ENCODE data around the gene NRROS. TPM values are rescaled to one million over a fixed set of nuclear protein-coding genes. Genes with fewer than 3 reads are reported as not detected.

NRROS gene
- total RNA-seq, 1 donor = 0.72 TPM

- H3K27ac ChIP-seq (ENCODE audit: low read depth, low read length) = no peak overlapping the region
- no peaks in the 10 kb centered on the region for H3K4me1 ChIP-seq (ENCODE audit: insufficient read depth, low read length)
- H4K20me1 ChIP-seq (ENCODE audit: insufficient read depth, low read length) = no peaks in the 10 kb centered on the region
- no peak overlapping the region for H2AFZ ChIP-seq (ENCODE audit: low read length)
- no peaks in the 10 kb centered on the region for H3K36me3 ChIP-seq (ENCODE audit: insufficient read depth, low read length)
- no peak overlapping the region for H3K4me2 ChIP-seq (ENCODE audit: insufficient read depth, low read length)
- peaks cover 18% of the 10 kb centered on the region for H3K27me3 ChIP-seq (ENCODE audit: insufficient read depth, low read length)
- H3K79me2 ChIP-seq (ENCODE audit: insufficient read depth, low read length) = no peaks in the 10 kb centered on the region
- H3K4me3 ChIP-seq (ENCODE audit: insufficient read depth, low read length) = no peak overlapping the region
- H3K9me3 ChIP-seq (ENCODE audit: low read depth, low read length) = no peaks in the 10 kb centered on the region
- TF ChIP-seq CTCF (IDR thresholded peaks at IDR 0.05; ENCODE audit: extremely low read depth, low read depth, low read length) = no peak
- DNase-seq (ENCODE audit: insufficient read length, low spot score, missing footprints) = peak; percentile 83
These were observed 39.8 kb upstream of the NRROS start for GRCh38 chr3:196599734-196600128.

GRCh38 chr3:196600359-196600758 lies 39.1 kb upstream of the NRROS start:
- Histone ChIP-seq H3K27me3 (ENCODE audit: insufficient read depth, low read length) (peaks cover 22% of the 10 kb centered on the region), H3K4me1 (ENCODE audit: insufficient read depth, low read length) (no peaks in the 10 kb centered on the region), H2AFZ (ENCODE audit: low read length) (no peak overlapping the region), H3K9me3 (ENCODE audit: low read depth, low read length) (no peaks in the 10 kb centered on the region), H3K36me3 (ENCODE audit: insufficient read depth, low read length) (no peaks in the 10 kb centered on the region), H3K27ac (ENCODE audit: low read depth, low read length) (no peak overlapping the region), H3K4me3 (ENCODE audit: insufficient read depth, low read length) (no peak overlapping the region), H3K79me2 (ENCODE audit: insufficient read depth, low read length) (no peaks in the 10 kb centered on the region), H4K20me1 (ENCODE audit: insufficient read depth, low read length) (no peaks in the 10 kb centered on the region), H3K4me2 (ENCODE audit: insufficient read depth, low read length) (no peak overlapping the region)
- no peak for TF ChIP-seq CTCF (IDR thresholded peaks at IDR 0.05; ENCODE audit: extremely low read depth, low read depth, low read length)
- no peak for DNase-seq (ENCODE audit: insufficient read length, low spot score, missing footprints)

- no peaks in the 10 kb centered on the region for H3K36me3 ChIP-seq (ENCODE audit: insufficient read depth, low read length)
- H3K27ac ChIP-seq (ENCODE audit: low read depth, low read length) = no peak overlapping the region
- no peak for DNase-seq (ENCODE audit: insufficient read length, low spot score, missing footprints)
- no peaks in the 10 kb centered on the region for H4K20me1 ChIP-seq (ENCODE audit: insufficient read depth, low read length)
- no peak overlapping the region for H2AFZ ChIP-seq (ENCODE audit: low read length)
- TF ChIP-seq CTCF (IDR thresholded peaks at IDR 0.05; ENCODE audit: extremely low read depth, low read depth, low read length) = no peak
- H3K9me3 ChIP-seq (ENCODE audit: low read depth, low read length) = no peaks in the 10 kb centered on the region
- no peaks in the 10 kb centered on the region for H3K79me2 ChIP-seq (ENCODE audit: insufficient read depth, low read length)
- H3K4me1 ChIP-seq (ENCODE audit: insufficient read depth, low read length) = no peaks in the 10 kb centered on the region
- no peak overlapping the region for H3K4me2 ChIP-seq (ENCODE audit: insufficient read depth, low read length)
- no peak overlapping the region for H3K4me3 ChIP-seq (ENCODE audit: insufficient read depth, low read length)
- H3K27me3 ChIP-seq (ENCODE audit: insufficient read depth, low read length) = peaks cover 17% of the 10 kb centered on the region
These were observed 36.8 kb upstream of the NRROS start for GRCh38 chr3:196602673-196603072.

DNA sequence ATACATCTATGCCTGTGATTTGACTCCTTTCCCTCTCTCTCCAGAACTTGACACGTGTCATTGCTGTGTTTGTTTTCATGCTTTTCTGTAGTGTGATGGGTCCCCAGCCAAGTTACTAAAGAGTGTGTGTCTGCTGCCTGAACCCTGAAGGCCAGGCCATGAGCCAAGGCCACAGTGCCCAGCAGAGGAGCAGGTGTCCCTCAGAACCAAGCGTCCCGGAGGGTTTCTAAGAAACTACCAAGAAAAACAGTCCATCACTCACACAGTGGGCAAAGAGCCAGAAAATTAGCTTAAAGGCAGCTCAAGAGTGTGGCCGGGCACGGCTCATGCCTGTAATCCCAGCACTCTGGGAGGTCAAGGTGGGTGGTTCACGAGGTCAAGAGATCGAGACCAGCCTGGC lies 35.8 kb upstream of the NRROS start:
- H2AFZ ChIP-seq (ENCODE audit: low read length) = no peak overlapping the region
- no peak overlapping the region for H3K4me2 ChIP-seq (ENCODE audit: insufficient read depth, low read length)
- no peak for TF ChIP-seq CTCF (IDR thresholded peaks at IDR 0.05; ENCODE audit: extremely low read depth, low read depth, low read length)
- H3K4me3 ChIP-seq (ENCODE audit: insufficient read depth, low read length) = no peak overlapping the region
- no peak for DNase-seq (ENCODE audit: insufficient read length, low spot score, missing footprints)
- H4K20me1 ChIP-seq (ENCODE audit: insufficient read depth, low read length) = no peaks in the 10 kb centered on the region
- H3K27me3 ChIP-seq (ENCODE audit: insufficient read depth, low read length) = peaks cover 17% of the 10 kb centered on the region
- no peaks in the 10 kb centered on the region for H3K79me2 ChIP-seq (ENCODE audit: insufficient read depth, low read length)
- no peak overlapping the region for H3K27ac ChIP-seq (ENCODE audit: low read depth, low read length)
- H3K36me3 ChIP-seq (ENCODE audit: insufficient read depth, low read length) = no peaks in the 10 kb centered on the region
- no peaks in the 10 kb centered on the region for H3K4me1 ChIP-seq (ENCODE audit: insufficient read depth, low read length)
- no peaks in the 10 kb centered on the region for H3K9me3 ChIP-seq (ENCODE audit: low read depth, low read length)

Data from osteoblast (primary cell).